ENCODE results near the gene INO80B. TPM values are rescaled to one million over a fixed set of nuclear protein-coding genes. Genes with fewer than 3 reads are reported as not detected.

INO80B gene
- total RNA-seq, 1 experiment from 2014 or later: 26.5 TPM

DNA sequence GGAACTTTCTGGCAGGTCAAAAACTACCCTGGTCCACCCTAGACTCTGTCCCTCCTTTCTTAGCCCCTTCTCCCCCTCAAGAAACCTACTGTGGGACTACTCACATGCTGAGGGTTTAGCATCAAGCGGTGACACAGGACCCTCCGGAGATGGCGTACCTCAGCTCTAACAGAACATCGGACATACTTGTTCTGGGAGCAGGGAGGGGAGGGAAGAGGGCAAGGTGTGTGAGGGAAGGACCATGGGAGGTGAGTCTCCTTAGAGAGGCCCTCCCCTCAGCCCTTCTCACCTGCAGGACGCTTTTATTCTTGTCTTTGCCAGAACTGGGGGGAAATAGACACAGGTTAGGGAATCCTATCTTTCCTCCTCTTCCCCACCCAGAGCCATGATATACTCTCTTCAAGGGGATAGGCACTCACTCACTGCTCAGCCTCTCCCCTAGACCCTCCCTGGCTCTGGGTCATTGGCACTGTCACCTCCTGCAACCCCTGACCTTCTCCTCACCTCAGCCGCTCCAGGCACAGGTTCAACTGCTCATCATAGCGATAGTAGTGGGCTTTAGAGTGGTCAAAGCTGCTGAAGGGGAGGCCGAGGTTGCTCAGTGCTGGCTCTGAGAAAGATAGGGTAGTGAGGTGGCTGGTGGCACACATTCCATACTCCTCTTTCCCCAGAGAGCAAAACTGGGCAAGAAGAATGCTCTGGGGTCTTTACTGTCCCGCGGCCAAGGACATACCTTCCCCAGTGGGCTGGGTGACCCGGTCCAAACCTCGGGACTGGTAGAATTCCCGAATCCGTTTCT is 50.8 kb downstream of the INO80B start:
- BruUV-seq (replicated peaks): no TSS peak
- DNase-seq (ENCODE audit: low read depth, low spot score) (no peak), ATAC-seq (no peak)
- Histone ChIP-seq H3K27me3 (ENCODE audit: control insufficient read depth, insufficient read depth, low read length) (no peaks in the 10 kb centered on the region), H3K9me3 (ENCODE audit: control insufficient read depth, insufficient read depth, low read depth, low read length) (no peaks in the 10 kb centered on the region), H3K4me1 (ENCODE audit: control insufficient read depth, insufficient read depth, low read length) (peaks cover 41% of the 10 kb centered on the region), H3K27ac (ENCODE audit: low read length) (peak overlapping the region; percentile 98), H3K36me3 (ENCODE audit: control insufficient read depth, insufficient read depth, low read length) (peaks cover 4% of the 10 kb centered on the region), H3K4me3 (ENCODE audit: low read depth in 2 of 2, low read length in 2 of 2) (peak overlapping the region; percentile 86 to 94)
- intact Hi-C loops (cut with micrococcal nuclease; ENCODE audit: unreplicated experiment): loop anchor here (10.0 kb wide), 1 partner anchor 79 kb away; no protein-coding TSS in a partner anchor
- ChIA-PET CTCF (no interaction called here), POLR2A (no interaction called here)
- TF ChIP-seq CTCF (IDR thresholded peaks at IDR 0.05) (no peak), POLR2AphosphoS5 (IDR thresholded peaks at IDR 0.05; ENCODE audit: low read depth, low read length) (no peak), SIN3A (IDR thresholded peaks at IDR 0.05; ENCODE audit: borderline replicate concordance, insufficient read depth, low read depth, low read length) (no peak), TCF7L2 (IDR thresholded peaks at IDR 0.05; ENCODE audit: low read depth, low read length) (no peak)
- TF ChIP-seq, protein P1, sequence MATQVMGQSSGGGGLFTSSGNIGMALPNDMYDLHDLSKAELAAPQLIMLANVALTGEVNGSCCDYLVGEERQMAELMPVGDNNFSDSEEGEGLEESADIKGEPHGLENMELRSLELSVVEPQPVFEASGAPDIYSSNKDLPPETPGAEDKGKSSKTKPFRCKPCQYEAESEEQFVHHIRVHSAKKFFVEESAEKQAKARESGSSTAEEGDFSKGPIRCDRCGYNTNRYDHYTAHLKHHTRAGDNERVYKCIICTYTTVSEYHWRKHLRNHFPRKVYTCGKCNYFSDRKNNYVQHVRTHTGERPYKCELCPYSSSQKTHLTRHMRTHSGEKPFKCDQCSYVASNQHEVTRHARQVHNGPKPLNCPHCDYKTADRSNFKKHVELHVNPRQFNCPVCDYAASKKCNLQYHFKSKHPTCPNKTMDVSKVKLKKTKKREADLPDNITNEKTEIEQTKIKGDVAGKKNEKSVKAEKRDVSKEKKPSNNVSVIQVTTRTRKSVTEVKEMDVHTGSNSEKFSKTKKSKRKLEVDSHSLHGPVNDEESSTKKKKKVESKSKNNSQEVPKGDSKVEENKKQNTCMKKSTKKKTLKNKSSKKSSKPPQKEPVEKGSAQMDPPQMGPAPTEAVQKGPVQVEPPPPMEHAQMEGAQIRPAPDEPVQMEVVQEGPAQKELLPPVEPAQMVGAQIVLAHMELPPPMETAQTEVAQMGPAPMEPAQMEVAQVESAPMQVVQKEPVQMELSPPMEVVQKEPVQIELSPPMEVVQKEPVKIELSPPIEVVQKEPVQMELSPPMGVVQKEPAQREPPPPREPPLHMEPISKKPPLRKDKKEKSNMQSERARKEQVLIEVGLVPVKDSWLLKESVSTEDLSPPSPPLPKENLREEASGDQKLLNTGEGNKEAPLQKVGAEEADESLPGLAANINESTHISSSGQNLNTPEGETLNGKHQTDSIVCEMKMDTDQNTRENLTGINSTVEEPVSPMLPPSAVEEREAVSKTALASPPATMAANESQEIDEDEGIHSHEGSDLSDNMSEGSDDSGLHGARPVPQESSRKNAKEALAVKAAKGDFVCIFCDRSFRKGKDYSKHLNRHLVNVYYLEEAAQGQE (IDR thresholded peaks at IDR 0.05; ENCODE audit: insufficient read depth in 1 of 2, low read depth in 2 of 2, low read length in 1 of 2): no peak
- in situ Hi-C loops (cut with HindIII; ENCODE audit: low pct_unique_long_range_greater_than_20kb, low sequenced_read_pairs): no loop called here

DNA sequence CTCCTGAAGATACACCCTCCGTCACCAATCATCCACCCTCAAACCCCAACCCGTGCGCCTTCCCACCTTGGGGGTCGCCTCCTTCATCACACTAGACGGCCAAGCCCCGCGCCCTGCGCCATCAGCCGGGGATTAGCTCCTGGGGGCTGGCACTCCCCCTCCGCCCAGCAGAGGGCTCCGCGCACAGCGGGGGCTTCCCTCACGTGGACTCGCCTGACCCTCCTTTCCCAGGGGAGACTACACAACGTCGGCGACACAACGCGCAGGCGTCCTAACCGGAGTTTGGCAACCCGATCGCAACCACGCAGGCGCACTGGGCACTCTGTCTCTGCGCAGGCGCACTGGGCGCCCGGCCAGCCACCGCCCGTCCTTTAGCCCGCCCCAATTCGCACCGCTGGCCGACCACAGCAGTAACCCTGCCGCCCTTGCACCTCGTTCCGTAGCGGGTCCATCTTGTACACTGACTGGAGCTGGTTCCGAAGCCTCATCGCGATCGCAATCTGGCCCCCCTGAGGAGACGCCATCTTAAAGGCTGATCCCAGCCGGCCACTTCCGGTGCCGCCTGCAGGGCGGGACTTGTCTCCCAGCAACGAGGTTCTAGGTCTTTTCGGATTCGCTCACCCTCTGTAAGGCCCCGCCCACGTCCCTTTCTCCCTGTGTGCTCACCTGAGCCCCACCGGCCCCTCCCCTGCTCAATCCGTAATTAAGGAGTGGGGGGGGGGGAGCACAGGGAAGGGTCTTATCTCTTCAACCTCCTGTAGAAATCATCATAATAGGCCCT is 52.4 kb downstream of the INO80B start, which contains the start of gene PCGF1:
TSS of gene PCGF1 (minus strand) at position 551 of the 781 bp plus-strand sequence. CDS start at position 524, 27 bp downstream.
- Histone ChIP-seq H3K36me3 (ENCODE audit: control insufficient read depth, insufficient read depth, low read length) (peaks cover 4% of the 10 kb centered on the region), H3K4me3 (ENCODE audit: low read depth in 2 of 2, low read length in 2 of 2) (peak within 1 kb of the TSS; percentile 86 to 94), H3K27me3 (ENCODE audit: control insufficient read depth, insufficient read depth, low read length) (no peaks in the 10 kb centered on the region), H3K27ac (ENCODE audit: low read length) (peak within 1 kb of the TSS; percentile 98), H3K4me1 (ENCODE audit: control insufficient read depth, insufficient read depth, low read length) (peaks cover 25% of the 10 kb centered on the region), H3K9me3 (ENCODE audit: control insufficient read depth, insufficient read depth, low read depth, low read length) (no peaks in the 10 kb centered on the region)
- DNase-seq (ENCODE audit: low read depth, low spot score) (peak; percentile 95), ATAC-seq (peak; percentile 84)
- BruUV-seq (replicated peaks): no TSS peak
- in situ Hi-C loops (cut with HindIII; ENCODE audit: low pct_unique_long_range_greater_than_20kb, low sequenced_read_pairs): no loop called here
- TF ChIP-seq SIN3A (IDR thresholded peaks at IDR 0.05; ENCODE audit: borderline replicate concordance, insufficient read depth, low read depth, low read length) (peak; percentile 43), POLR2AphosphoS5 (IDR thresholded peaks at IDR 0.05; ENCODE audit: low read depth, low read length) (peak; percentile 81), CTCF (IDR thresholded peaks at IDR 0.05) (peak; percentile 80; the same call in 1 of the 2 replicates), TCF7L2 (IDR thresholded peaks at IDR 0.05; ENCODE audit: low read depth, low read length) (peak; percentile 85; the same call in 1 of the 2 replicates)
- TF ChIP-seq, protein P1 (IDR thresholded peaks at IDR 0.05; ENCODE audit: insufficient read depth in 1 of 2, low read depth in 2 of 2, low read length in 1 of 2): 0 out of 4 replicates have a peak, but pooled peaks of 1 of the 2 experiments have one; percentile 39
- ChIA-PET CTCF (no interaction called here), POLR2A (no interaction called here)
- intact Hi-C loops (cut with micrococcal nuclease; ENCODE audit: unreplicated experiment): loop anchor here (10.0 kb wide), 1 partner anchor 77 kb away; no protein-coding TSS in a partner anchor
